ENCODE results near the gene CFI.

GRCh38 chr4:109748114-109748513, 53.7 kb downstream of the CFI start:
- TF ChIP-seq POLR2A (IDR thresholded peaks at IDR 0.05), result no peak
- TF ChIP-seq, protein P1, sequence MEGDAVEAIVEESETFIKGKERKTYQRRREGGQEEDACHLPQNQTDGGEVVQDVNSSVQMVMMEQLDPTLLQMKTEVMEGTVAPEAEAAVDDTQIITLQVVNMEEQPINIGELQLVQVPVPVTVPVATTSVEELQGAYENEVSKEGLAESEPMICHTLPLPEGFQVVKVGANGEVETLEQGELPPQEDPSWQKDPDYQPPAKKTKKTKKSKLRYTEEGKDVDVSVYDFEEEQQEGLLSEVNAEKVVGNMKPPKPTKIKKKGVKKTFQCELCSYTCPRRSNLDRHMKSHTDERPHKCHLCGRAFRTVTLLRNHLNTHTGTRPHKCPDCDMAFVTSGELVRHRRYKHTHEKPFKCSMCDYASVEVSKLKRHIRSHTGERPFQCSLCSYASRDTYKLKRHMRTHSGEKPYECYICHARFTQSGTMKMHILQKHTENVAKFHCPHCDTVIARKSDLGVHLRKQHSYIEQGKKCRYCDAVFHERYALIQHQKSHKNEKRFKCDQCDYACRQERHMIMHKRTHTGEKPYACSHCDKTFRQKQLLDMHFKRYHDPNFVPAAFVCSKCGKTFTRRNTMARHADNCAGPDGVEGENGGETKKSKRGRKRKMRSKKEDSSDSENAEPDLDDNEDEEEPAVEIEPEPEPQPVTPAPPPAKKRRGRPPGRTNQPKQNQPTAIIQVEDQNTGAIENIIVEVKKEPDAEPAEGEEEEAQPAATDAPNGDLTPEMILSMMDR (IDR thresholded peaks at IDR 0.05), result no peak
